Measurements from ENCODE around the gene HIVEP2. TPM values are rescaled to one million over a fixed set of nuclear protein-coding genes. Genes with fewer than 3 reads are reported as not detected.

HIVEP2 gene
- total RNA-seq, 1 donor from 2014 or later = 10.6 TPM

GRCh38 chr6:142945446-142946180, 637 bp upstream of the HIVEP2 start:
- peak; percentile 59 for DNase-seq

DNA sequence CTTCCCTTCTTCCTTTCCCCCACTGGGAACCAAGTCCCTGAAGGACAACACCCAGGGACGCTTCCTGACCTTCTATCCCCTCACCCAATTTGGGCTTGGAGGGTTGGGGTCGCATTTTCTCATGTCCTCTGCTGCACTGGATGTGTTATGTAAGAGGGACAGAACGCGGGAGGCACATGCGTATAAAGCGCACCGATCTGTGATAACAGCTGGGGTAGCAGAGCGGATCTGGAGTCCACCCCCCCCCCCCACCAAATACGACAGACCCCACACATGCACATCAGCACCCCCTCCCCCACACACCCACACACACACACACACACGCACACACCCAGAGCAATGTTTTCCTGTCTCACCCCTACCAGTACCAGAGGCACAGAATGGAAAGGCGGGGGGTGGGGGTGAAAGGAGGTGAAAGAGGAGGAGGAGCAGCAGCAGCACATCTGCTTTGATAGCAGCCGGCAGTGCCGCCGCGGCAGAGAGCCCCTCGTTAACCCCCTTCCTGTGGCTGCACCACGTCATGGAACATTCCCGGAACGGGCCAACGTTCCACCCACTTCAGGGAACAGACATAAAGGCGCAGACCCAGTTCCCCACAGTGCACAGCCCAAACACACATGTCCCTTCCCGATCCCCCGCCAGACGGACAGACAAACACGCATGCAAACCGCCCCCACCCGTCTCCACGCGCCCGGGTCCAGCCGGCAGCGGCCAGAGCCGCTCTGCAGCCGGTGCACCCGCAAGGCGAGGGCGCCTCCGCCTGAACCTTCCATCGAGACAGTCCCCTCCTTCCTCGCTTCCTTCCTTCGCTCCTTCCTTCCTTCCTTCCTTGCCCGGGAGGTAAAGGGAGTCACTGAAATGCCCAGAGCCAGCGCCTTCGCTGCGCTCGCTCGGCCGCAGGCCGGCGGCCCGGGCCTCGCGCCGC, 590 bp downstream of the HIVEP2 start:
- DNase-seq = peak; percentile 85

GRCh38 chr6:142943711-142944123, 1.3 kb downstream of the HIVEP2 start:
- DNase-seq = no peak

DNA sequence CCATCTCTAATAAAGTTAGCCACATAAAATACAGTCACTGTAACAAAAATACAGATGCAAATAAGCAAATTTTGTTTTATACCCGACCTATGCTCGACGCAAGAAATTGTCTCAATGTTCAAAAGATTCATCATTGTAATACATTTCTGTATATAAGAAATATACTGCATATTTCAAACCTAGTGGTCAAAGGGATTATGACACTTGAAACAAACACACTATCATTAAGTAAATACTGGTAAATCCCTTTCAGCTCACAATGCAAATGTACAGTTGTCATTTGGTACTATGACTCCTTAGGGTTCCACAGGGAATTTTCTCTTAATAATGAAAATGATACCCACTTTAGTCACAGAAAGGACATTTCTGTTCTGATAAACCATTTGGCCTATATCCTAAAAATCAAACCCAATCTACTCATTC, 2.2 kb downstream of the HIVEP2 start:
- peak; percentile 72 for DNase-seq

DNA sequence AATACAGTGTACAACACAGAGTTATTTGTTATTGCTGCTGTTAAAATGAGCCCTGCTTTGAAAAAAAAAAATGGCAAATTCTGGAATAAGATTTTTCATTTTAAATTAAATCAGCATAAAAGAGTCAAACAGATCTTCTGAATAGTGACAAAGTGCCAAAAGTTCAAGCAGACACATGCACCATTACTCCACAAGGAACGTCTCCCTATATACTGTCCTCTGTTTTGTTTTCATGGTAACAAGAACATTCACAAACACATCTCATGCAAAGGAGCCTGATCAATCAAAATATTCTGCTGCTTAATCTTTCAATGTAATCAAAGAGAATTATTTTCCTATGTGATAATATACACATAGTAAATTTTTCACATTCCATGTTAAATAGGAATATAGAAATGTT, 2.7 kb downstream of the HIVEP2 start:
- no peak for DNase-seq

GRCh38 chr6:142941018-142941417, 4.0 kb downstream of the HIVEP2 start:
- no peak for DNase-seq

DNA sequence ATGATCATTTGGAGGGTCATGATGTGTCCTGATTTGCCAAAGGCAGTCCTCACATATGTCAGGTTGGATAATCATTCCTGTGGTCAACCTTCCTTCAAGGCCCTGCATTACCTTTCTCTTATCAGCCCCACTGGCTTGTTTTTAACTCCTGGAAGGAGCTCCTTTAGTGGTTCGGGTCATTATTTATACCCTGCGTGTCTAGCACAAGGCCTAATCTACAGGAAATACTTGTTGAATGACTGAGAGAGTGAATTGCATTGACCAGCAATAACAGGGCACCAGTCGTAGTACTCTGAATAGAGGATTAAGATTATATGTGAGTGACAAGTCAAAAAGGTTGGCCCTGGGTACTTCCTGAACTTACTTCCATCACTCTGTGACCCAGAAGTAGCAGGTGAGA, 4.5 kb downstream of the HIVEP2 start:
- DNase-seq = peak; percentile 65

GRCh38 chr6:142938510-142938909, 6.5 kb downstream of the HIVEP2 start:
- no peak for DNase-seq

DNA sequence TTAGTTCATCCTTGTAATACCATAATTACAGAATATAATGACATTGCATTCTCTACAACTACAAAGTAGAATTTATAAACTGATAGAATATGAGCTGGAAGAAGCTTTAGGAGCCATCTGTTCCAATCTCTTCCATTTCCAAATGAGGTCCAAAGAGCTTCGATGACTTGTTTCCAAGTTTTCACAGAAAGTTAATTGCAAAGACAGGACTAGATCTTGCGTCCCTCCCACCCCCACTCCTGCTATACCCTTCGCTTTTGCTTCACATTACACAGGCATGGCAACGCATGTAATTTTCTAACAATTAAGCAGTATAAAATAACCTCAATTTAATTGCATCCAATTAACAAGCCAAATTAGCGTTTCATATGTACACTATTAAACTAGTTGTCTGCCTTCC, 7.0 kb downstream of the HIVEP2 start:
- DNase-seq = no peak

- DNase-seq = no peak
These were observed 9.1 kb downstream of the HIVEP2 start for GRCh38 chr6:142935553-142936517.

GRCh38 chr6:142934599-142934998, 10.4 kb downstream of the HIVEP2 start:
- DNase-seq = no peak

DNA sequence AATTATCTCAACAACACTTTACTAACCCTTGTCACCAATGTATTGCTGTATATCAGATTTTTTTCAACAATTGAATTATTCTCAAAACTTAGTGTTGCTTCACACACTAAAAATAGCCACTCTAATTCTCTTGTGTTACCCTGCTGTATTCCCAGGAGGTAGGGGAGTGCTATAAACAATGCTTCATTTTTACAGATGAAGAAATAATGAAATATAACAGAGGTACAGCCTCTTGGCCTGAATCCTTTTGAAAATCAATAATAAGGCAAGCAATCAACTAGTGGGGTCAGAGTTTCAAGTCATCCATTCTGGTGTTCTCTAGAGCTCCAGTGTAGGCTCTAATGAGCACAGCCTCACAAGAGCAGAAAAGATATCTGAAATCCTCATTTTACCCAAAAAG, 10.9 kb downstream of the HIVEP2 start:
- no peak for DNase-seq

GRCh38 chr6:142933701-142934100, 11.3 kb downstream of the HIVEP2 start:
- no peak for DNase-seq

- no peak for DNase-seq
These were observed 12.1 kb downstream of the HIVEP2 start for GRCh38 chr6:142932889-142933288.

DNA sequence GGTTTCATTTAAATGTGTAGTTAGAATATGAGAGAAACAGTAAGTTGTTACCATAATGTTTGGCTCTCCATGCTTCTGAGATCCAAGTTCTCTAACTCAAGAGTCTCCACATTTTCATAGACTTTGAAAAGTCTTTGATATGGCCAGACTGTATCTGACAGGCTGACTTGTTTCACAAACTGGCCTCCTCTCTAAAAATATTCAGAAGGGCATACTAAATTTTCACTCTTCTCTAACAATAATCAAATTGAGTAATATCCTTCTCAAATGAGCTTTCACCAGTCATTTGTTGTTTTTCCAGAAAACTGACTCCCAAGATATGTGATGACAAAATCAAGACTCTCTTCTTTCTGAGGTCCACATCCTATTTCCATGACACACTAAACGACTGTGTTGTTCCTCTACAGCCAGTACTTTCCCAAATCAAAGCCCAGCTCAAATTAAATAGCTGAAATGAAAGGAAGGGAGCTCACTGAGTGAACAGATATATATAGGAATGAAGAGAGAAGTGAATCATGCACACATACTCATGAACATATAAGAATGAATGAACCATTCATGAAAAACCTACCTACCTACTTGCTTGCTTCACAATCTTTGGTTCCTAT, 15.1 kb downstream of the HIVEP2 start:
- no peak for DNase-seq

DNA sequence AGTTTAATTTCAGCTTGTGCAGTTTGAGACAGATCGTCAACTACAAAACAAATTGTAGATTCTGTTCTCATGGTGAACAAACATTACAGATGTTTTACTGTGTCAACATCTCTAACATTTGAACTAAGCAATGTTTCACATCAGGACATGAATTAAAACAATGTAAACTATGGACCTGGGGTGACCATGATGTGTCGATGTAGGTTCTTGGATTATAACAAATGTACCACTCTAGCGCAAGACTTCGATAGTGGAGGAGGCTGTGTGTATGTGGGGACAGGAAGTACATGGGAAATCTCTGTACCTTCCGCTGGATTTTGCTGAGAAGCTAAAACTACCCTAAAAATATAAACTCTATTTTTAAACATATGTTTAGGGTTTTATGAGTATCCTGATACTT, 17.1 kb downstream of the HIVEP2 start:
- DNase-seq = peak; percentile 46

GRCh38 chr6:142927271-142927580, 17.8 kb downstream of the HIVEP2 start:
- DNase-seq = no peak

- DNase-seq = peak; percentile 91
These were observed 18.3 kb downstream of the HIVEP2 start for GRCh38 chr6:142926494-142927270.

- DNase-seq = no peak
These were observed 18.8 kb downstream of the HIVEP2 start for GRCh38 chr6:142926177-142926493.

DNA sequence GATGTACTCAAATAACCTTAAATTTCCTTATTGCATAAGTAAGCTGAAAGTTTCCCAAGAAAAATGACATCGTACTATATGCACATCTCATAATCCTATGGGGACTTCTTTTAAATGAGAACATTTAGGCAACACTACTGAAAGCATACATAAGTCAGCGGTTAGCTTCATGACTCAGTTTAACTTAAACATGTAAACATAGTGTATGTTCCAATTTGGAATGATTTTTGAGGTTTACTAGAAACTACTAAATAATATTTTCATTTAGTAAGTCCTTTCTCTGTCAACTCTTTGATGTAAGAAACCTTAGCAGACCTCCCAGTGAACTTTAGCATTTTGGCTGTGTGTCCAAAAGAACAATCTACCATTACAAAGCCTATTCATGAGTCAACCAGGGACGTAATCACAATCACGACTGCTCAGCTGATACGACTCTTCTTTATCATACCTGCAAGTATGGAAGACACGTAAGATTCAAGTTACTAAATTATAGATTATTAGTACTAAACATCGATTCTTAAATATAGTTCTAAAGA, 19.3 kb downstream of the HIVEP2 start:
- DNase-seq = peak; percentile 68

GRCh38 chr6:142918339-142919042, 26.5 kb downstream of the HIVEP2 start:
- DNase-seq = no peak

Measured in dermis blood vessel endothelial cell (primary cell).